ENCODE results near the gene GRP.

GRCh38 chr18:59198215-59198614 is 21.7 kb upstream of the GRP start:
- TF ChIP-seq RARB (CRISPR knock-in tag; IDR thresholded peaks at IDR 0.05) (no peak), ZNF70 (CRISPR knock-in tag; IDR thresholded peaks at IDR 0.05) (no peak), CSRNP3 (CRISPR knock-in tag; IDR thresholded peaks at IDR 0.05) (no peak), ZC3H10 (CRISPR knock-in tag; IDR thresholded peaks at IDR 0.05) (no peak), TSHZ2 (CRISPR knock-in tag; IDR thresholded peaks at IDR 0.05) (no peak), OSR1 (CRISPR knock-in tag; IDR thresholded peaks at IDR 0.05) (no peak), PATZ1 (CRISPR knock-in tag; IDR thresholded peaks at IDR 0.05; ENCODE audit: borderline replicate concordance) (no peak), ARNTL (CRISPR knock-in tag; IDR thresholded peaks at IDR 0.05; ENCODE audit: borderline replicate concordance, low read depth) (no peak), GLIS3 (CRISPR knock-in tag; IDR thresholded peaks at IDR 0.05) (no peak), PPARA (CRISPR knock-in tag; IDR thresholded peaks at IDR 0.05; ENCODE audit: borderline replicate concordance) (no peak), SNAI2 (CRISPR knock-in tag; IDR thresholded peaks at IDR 0.05) (no peak), CSDC2 (CRISPR knock-in tag; IDR thresholded peaks at IDR 0.05) (no peak), ZNF565 (CRISPR knock-in tag; conservative IDR thresholded peaks at IDR 0.05; ENCODE audit: low read depth) (no peak)
